Naive B cell (primary cell): ENCODE measurements around the gene GLYATL3. TPM values are rescaled to one million over a fixed set of nuclear protein-coding genes. Genes with fewer than 3 reads are reported as not detected.
"Not testable (repeated sequence)": the region's sequence is repeated elsewhere in the genome, so short reads cannot be mapped to it uniquely, and the experiment has no call there.

ENCODE experiments used
- ATAC-seq, 2 donors: fragments of 150-1000 bp; cut with Tn5 transposase; 2 replicates each; pipeline ENCODE4 v1.10.0; 2021; ENCODE audit warnings: low read depth in 2 of 2, mild to moderate bottlenecking in 2 of 2, moderate library complexity in 2 of 2
- DNase-seq: peaks from one replicate; pipeline ENCODE4 v3.0.0; 2022
- H3K27ac Mint-ChIP-seq, 6 donors: one replicate each; pipeline ENCODE4 v1.8.0; 2020 to 2022; ENCODE audit warnings: mild to moderate bottlenecking in 6 of 6, mixed read lengths in 6 of 6, moderate library complexity in 5 of 6, inconsistent platforms in 2 of 6
- H3K27me3 Mint-ChIP-seq, 3 donors: one replicate each; pipeline ENCODE4 v1.8.0; 2021 to 2022; ENCODE audit warnings: mixed read lengths in 3 of 3, mild to moderate bottlenecking in 1 of 3
- H3K36me3 Mint-ChIP-seq, 2 donors: one replicate each; pipeline ENCODE4 v1.8.0; 2020 to 2022; ENCODE audit warnings: mixed read lengths in 2 of 2, inconsistent platforms in 1 of 2, mild to moderate bottlenecking in 1 of 2
- H3K4me1 Mint-ChIP-seq, 3 donors: one replicate each; pipeline ENCODE4 v1.8.0; 2020 to 2022; ENCODE audit warnings: mixed read lengths in 3 of 3, inconsistent platforms in 1 of 3, mild to moderate bottlenecking in 1 of 3, moderate library complexity in 1 of 3
- H3K4me3 Mint-ChIP-seq, 8 donors: one replicate each; pipeline ENCODE4 v1.8.0; 2020 to 2022; ENCODE audit warnings: mild to moderate bottlenecking in 8 of 8, mixed read lengths in 8 of 8, moderate library complexity in 8 of 8, inconsistent platforms in 2 of 8
- H3K9me3 Mint-ChIP-seq, 7 donors: one replicate each; pipeline ENCODE4 v1.8.0; 2020 to 2022; ENCODE audit warnings: mixed read lengths in 7 of 7, mild to moderate bottlenecking in 5 of 7, inconsistent platforms in 2 of 7, moderate library complexity in 1 of 7
- polyA plus RNA-seq, 6 donors: library from polyadenylated mRNA; unstranded; fragments of 300-500 nt; fragmentation: Illumina TruSeq; gene quantifications; one replicate each; pipeline ENCODE4 v1.2.3, GENCODE V29; 2021; ENCODE audit warnings: low read depth in 6 of 6

GLYATL3 gene
- polyA plus RNA-seq, result not detected

GRCh38 chr6:49499623-49500022 is at the start of gene GLYATL3:
TSS of gene GLYATL3 (plus strand) at chr6:49499923. CDS start at chr6:49511991, 12,068 bp downstream.
- no peaks in the 10 kb centered on the region for H3K9me3 Mint-ChIP-seq
- peak within 1 kb of the TSS in 1 of 6 donors; percentile 47 for H3K27ac Mint-ChIP-seq
- H3K27me3 Mint-ChIP-seq, result peaks cover 0 to 6% (median 5%) of the 10 kb centered on the region in 3 donors
- no peak within 1 kb of the TSS for H3K4me3 Mint-ChIP-seq
- H3K36me3 Mint-ChIP-seq, result no peaks in the 10 kb centered on the region
- H3K4me1 Mint-ChIP-seq, result no peaks in the 10 kb centered on the region
- no peak for DNase-seq
- ATAC-seq, result no peak

GRCh38 chr6:49453221-49453620 is 46.5 kb upstream of the GLYATL3 start:
- no peaks in the 10 kb centered on the region for H3K27me3 Mint-ChIP-seq
- H3K4me3 Mint-ChIP-seq, result no peak overlapping the region
- peaks cover 4 to 33% of the 10 kb centered on the region in 2 donors for H3K36me3 Mint-ChIP-seq
- no peaks in the 10 kb centered on the region for H3K4me1 Mint-ChIP-seq
- ATAC-seq (no peak), DNase-seq (no peak)
- H3K9me3 Mint-ChIP-seq, result no peaks in the 10 kb centered on the region
- H3K27ac Mint-ChIP-seq, result no peak overlapping the region

- H3K27me3 Mint-ChIP-seq, result no peaks in the 10 kb centered on the region
- H3K36me3 Mint-ChIP-seq, result peaks cover 0 to 23% of the 10 kb centered on the region in 2 donors
Observed at GRCh38 chr6:49454787-49455709, 44.7 kb upstream of the GLYATL3 start.

GRCh38 chr6:49457771-49458170 is 42.0 kb upstream of the GLYATL3 start:
- Mint-ChIP-seq H3K36me3 (peaks cover under 1 to 14% of the 10 kb centered on the region in 2 donors), H3K27me3 (no peaks in the 10 kb centered on the region), H3K27ac (no peak overlapping the region), H3K4me1 (peaks cover 20 to 33% (median 30%) of the 10 kb centered on the region in 3 donors), H3K9me3 (no peaks in the 10 kb centered on the region), H3K4me3 (no peak overlapping the region)
- DNase-seq (no peak), ATAC-seq (no peak)

More at GRCh38 chr6:49454787-49455709, 44.7 kb upstream of the GLYATL3 start:
- Mint-ChIP-seq H3K4me3 (no peak overlapping the region), H3K4me1 (peaks cover 8 to 14% (median 12%) of the 10 kb centered on the region in 3 donors), H3K27ac (no peak overlapping the region), H3K9me3 (no peaks in the 10 kb centered on the region)
- ATAC-seq (no peak), DNase-seq (no peak)

- Mint-ChIP-seq H3K4me3 (peak overlapping the region; percentile 93 to 99 (median 97)), H3K4me1 (peaks cover 45 to 65% (median 59%) of the 10 kb centered on the region in 3 donors), H3K27me3 (no peaks in the 10 kb centered on the region), H3K9me3 (no peaks in the 10 kb centered on the region), H3K36me3 (peaks cover 7 to 10% of the 10 kb centered on the region in 2 donors), H3K27ac (peak overlapping the region; percentile 96 to 99 (median 98))
- no peak for DNase-seq
- ATAC-seq, result no peak
Observed at GRCh38 chr6:49462071-49462470, 37.7 kb upstream of the GLYATL3 start.

- Mint-ChIP-seq H3K27ac (peak overlapping the region; percentile 96 to 99 (median 98)), H3K9me3 (no peaks in the 10 kb centered on the region), H3K4me3 (peak overlapping the region; percentile 93 to 99 (median 97)), H3K36me3 (peaks cover 6 to 7% of the 10 kb centered on the region in 2 donors), H3K4me1 (peaks cover 46 to 65% (median 61%) of the 10 kb centered on the region in 3 donors), H3K27me3 (no peaks in the 10 kb centered on the region)
- ATAC-seq (no peak), DNase-seq (no peak)
Observed at GRCh38 chr6:49462599-49462926, 37.2 kb upstream of the GLYATL3 start.

GRCh38 chr6:49462927-49463611 is 36.7 kb upstream of the GLYATL3 start, which contains the start of the genes CENPQ and MMUT:
TSS of gene CENPQ (plus strand) at chr6:49463370. CDS start at chr6:49470177, 6,807 bp downstream.
TSS of gene MMUT (minus strand) at chr6:49463253. CDS start at chr6:49459466, 3,787 bp downstream.
- peak; percentile 97 to 98 for ATAC-seq
- Mint-ChIP-seq H3K9me3 (no peaks in the 10 kb centered on the region), H3K36me3 (peaks cover 3 to 7% of the 10 kb centered on the region in 2 donors), H3K4me1 (peaks cover 51 to 67% (median 66%) of the 10 kb centered on the region in 3 donors), H3K27me3 (no peaks in the 10 kb centered on the region), H3K27ac (peak within 1 kb of the TSS; percentile 96 to 99 (median 98)), H3K4me3 (peak within 1 kb of the TSS; percentile 93 to 99 (median 97))
- DNase-seq, result peak; percentile 94

- H3K36me3 Mint-ChIP-seq, result peaks cover 3 to 7% of the 10 kb centered on the region in 2 donors
- H3K27me3 Mint-ChIP-seq, result no peaks in the 10 kb centered on the region
- H3K27ac Mint-ChIP-seq, result peak overlapping the region; percentile 96 to 99 (median 98)
- DNase-seq (no peak), ATAC-seq (no peak)
- peaks cover 51 to 70% (median 68%) of the 10 kb centered on the region in 3 donors for H3K4me1 Mint-ChIP-seq
- peak overlapping the region; percentile 93 to 99 (median 97) for H3K4me3 Mint-ChIP-seq
- H3K9me3 Mint-ChIP-seq, result no peaks in the 10 kb centered on the region
Observed at GRCh38 chr6:49463612-49463967, 36.1 kb upstream of the GLYATL3 start.

- H3K36me3 Mint-ChIP-seq, result peaks cover 3 to 7% of the 10 kb centered on the region in 2 donors
- peak overlapping the region in 5 of 6 donors; percentile 5 to 82 (median 73) for H3K27ac Mint-ChIP-seq
- ATAC-seq (no peak), DNase-seq (no peak)
- no peaks in the 10 kb centered on the region for H3K27me3 Mint-ChIP-seq
- peak overlapping the region in 7 of 8 donors; percentile 48 to 98 (median 93) for H3K4me3 Mint-ChIP-seq
- no peaks in the 10 kb centered on the region for H3K9me3 Mint-ChIP-seq
- peaks cover 46 to 61% (median 58%) of the 10 kb centered on the region in 3 donors for H3K4me1 Mint-ChIP-seq
Observed at GRCh38 chr6:49464691-49465090, 35.0 kb upstream of the GLYATL3 start.

- H3K27me3 Mint-ChIP-seq, result no peaks in the 10 kb centered on the region
- DNase-seq (no peak), ATAC-seq (no peak)
- H3K9me3 Mint-ChIP-seq, result no peaks in the 10 kb centered on the region
- H3K4me1 Mint-ChIP-seq, result peaks cover 28 to 38% (median 34%) of the 10 kb centered on the region in 3 donors
- peak overlapping the region in 2 of 6 donors; percentile 54 to 83 for H3K27ac Mint-ChIP-seq
- H3K36me3 Mint-ChIP-seq, result peaks cover 7 to 11% of the 10 kb centered on the region in 2 donors
- H3K4me3 Mint-ChIP-seq, result no peak overlapping the region
Observed at GRCh38 chr6:49468042-49468441, 31.7 kb upstream of the GLYATL3 start.

GRCh38 chr6:49476564-49476963 is 23.2 kb upstream of the GLYATL3 start:
- not testable (repeated sequence) for H3K9me3 Mint-ChIP-seq, DNase-seq, ATAC-seq, H3K4me3 Mint-ChIP-seq, H3K27me3 Mint-ChIP-seq, H3K4me1 Mint-ChIP-seq
- H3K36me3 Mint-ChIP-seq, result peaks cover 30 to 31% of the 10 kb centered on the region in 2 donors
- H3K27ac Mint-ChIP-seq, result peak overlapping the region in 2 of 6 donors; percentile 21 to 53

GRCh38 chr6:49479308-49479970 is 20.3 kb upstream of the GLYATL3 start:
- H3K9me3 Mint-ChIP-seq, result no peaks in the 10 kb centered on the region
- H3K36me3 Mint-ChIP-seq, result peaks cover 15 to 19% of the 10 kb centered on the region in 2 donors
- no peak overlapping the region for H3K27ac Mint-ChIP-seq
- DNase-seq (no peak), ATAC-seq (no peak)
- no peaks in the 10 kb centered on the region for H3K4me1 Mint-ChIP-seq
- H3K27me3 Mint-ChIP-seq, result no peaks in the 10 kb centered on the region
- H3K4me3 Mint-ChIP-seq, result no peak overlapping the region

- not testable (repeated sequence) for H3K9me3 Mint-ChIP-seq, H3K27ac Mint-ChIP-seq, ATAC-seq, H3K27me3 Mint-ChIP-seq, H3K4me1 Mint-ChIP-seq, H3K4me3 Mint-ChIP-seq, DNase-seq
- H3K36me3 Mint-ChIP-seq, result peaks cover 12 to 17% of the 10 kb centered on the region in 2 donors
Observed at GRCh38 chr6:49481846-49482245, 17.9 kb upstream of the GLYATL3 start.
